ENCODE results near the gene PARD6G. TPM values are rescaled to one million over a fixed set of nuclear protein-coding genes. Genes with fewer than 3 reads are reported as not detected.

The PARD6G gene
- total and polyA plus RNA-seq, 2 of the 8 experiments (the other 6 are each of a cell fraction or from before 2014, with no cell fraction given), result 11.3 to 17.9 TPM

DNA sequence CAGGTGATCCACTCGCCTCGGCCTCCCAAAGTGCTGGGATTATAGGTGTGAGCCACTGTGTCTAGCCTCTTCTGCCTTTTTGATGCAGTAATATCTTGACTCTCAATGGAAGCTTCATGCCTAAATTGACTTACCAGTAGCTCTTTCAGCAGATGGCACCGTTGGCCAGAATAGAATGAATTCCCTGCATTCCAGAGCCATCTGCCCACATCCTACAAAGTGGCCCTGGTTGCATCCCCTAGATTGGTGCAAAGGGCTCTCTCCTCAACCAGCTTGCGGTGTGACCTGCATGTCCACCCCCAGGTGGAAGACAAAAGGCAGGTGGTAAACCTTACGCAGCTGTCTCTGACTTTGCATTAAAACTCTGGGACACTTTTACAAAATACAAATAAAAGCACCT lies 4.4 kb upstream of the PARD6G start:
- no peak overlapping the region for H3K9ac ChIP-seq (replicated peaks in 1 of 4; ENCODE audit: extremely low read depth in 1 of 4, low read depth in 3 of 4, low read length in 3 of 4)
- no peak overlapping the region for H3K4ac ChIP-seq (replicated peaks; ENCODE audit: insufficient read length, low read depth, low read length)
- no peak overlapping the region for H2AFZ ChIP-seq (ENCODE audit: low read length)
- no peak overlapping the region for H2BK15ac ChIP-seq (ENCODE audit: low read length)
- peaks cover 5 to 10% of the 10 kb centered on the region in 2 experiments; a peak in 2 of 4 replicates for H3K9me3 ChIP-seq (ENCODE audit: insufficient read depth in 2 of 2, low read depth in 1 of 2, low read length in 1 of 2)
- H3K4me2 ChIP-seq (ENCODE audit: insufficient read depth in 1 of 2, low read depth in 2 of 2, low read length in 2 of 2), result no peak overlapping the region
- no peak overlapping the region for H3K14ac ChIP-seq (ENCODE audit: insufficient read length)
- no peak overlapping the region for H3K23ac ChIP-seq (ENCODE audit: insufficient read length)
- FAIRE-seq (no peak), DNase-seq (ENCODE audit: low read depth in 1 of 2, low spot score in 2 of 2) (no peak)
- H4K8ac ChIP-seq (ENCODE audit: extremely low read depth, insufficient read depth, low read length), result no peak overlapping the region
- H3K79me2 ChIP-seq (ENCODE audit: control insufficient read depth in 1 of 2, insufficient read depth in 2 of 2, low read length in 2 of 2), result no peaks in the 10 kb centered on the region
- POLR2A ChIA-PET (ENCODE audit: partially characterized antibody), result interaction anchor here (1.2 kb wide), 1 partner anchor 8 kb away, joined by 3 read pairs; no protein-coding TSS in a partner anchor
- H2BK20ac ChIP-seq (ENCODE audit: low read length), result no peak overlapping the region
- no peak overlapping the region for H2BK12ac ChIP-seq (ENCODE audit: low read depth, low read length)
- no peak overlapping the region for H2AK5ac ChIP-seq (ENCODE audit: low read depth, low read length)
- no peak overlapping the region for H3K18ac ChIP-seq (ENCODE audit: extremely low read depth, low read length)
- no peak overlapping the region for H3K27ac ChIP-seq (ENCODE audit: low read depth, low read length)
- H3K56ac ChIP-seq (replicated peaks; ENCODE audit: insufficient read length, low read depth, low read length), result no peak overlapping the region
- 93% methylated on average over 5 of the region's 5 CpGs; no CpG with 5 or more reads in 1 of the 2 experiments for WGBS, 2 experiments (ENCODE audit: extremely low coverage in 1 of 2, insufficient coverage in 1 of 2, insufficient read length in 1 of 2, insufficient replicate concordance in 2 of 2, low coverage in 1 of 2, low lambda C conversion rate in 2 of 2, missing lambda C conversion rate in 1 of 2)
- H3K36me3 ChIP-seq (ENCODE audit: control insufficient read depth in 2 of 4, insufficient read depth in 4 of 4, low read length in 3 of 4), result no peaks in the 10 kb centered on the region
- H2BK5ac ChIP-seq (ENCODE audit: low read depth, low read length), result no peak overlapping the region
- no peak overlapping the region for H3K4me3 ChIP-seq (ENCODE audit: extremely low read depth in 1 of 4, insufficient read depth in 2 of 4, low read depth in 3 of 4, low read length in 4 of 4)
- TF ChIP-seq KDM5A (IDR thresholded peaks at IDR 0.05; ENCODE audit: low read length) (no peak), CREB1 (IDR thresholded peaks at IDR 0.05) (no peak), TBP (IDR thresholded peaks at IDR 0.05; ENCODE audit: low read depth, low read length) (no peak), ATF2 (IDR thresholded peaks at IDR 0.05; ENCODE audit: low read length) (no peak), RXRA (IDR thresholded peaks at IDR 0.05; ENCODE audit: insufficient read depth, low read depth, low read length) (no peak), EZH2 (IDR thresholded peaks at IDR 0.05; ENCODE audit: low read depth, low read length, severe bottlenecking) (no peak), CBX5 (IDR thresholded peaks at IDR 0.05; ENCODE audit: low read depth, low read length) (no peak), TAF1 (IDR thresholded peaks at IDR 0.05; ENCODE audit: low read depth, low read length) (no peak), POLR2AphosphoS5 (IDR thresholded peaks at IDR 0.05; ENCODE audit: low read depth, low read length) (no peak), ASH2L (IDR thresholded peaks at IDR 0.05; ENCODE audit: low read length) (no peak), GABPA (IDR thresholded peaks at IDR 0.05; ENCODE audit: borderline replicate concordance, insufficient read depth, low read length) (no peak), POU5F1 (IDR thresholded peaks at IDR 0.05; ENCODE audit: low read depth, low read length) (no peak)
- TF ChIP-seq, protein P1, sequence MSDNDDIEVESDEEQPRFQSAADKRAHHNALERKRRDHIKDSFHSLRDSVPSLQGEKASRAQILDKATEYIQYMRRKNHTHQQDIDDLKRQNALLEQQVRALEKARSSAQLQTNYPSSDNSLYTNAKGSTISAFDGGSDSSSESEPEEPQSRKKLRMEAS (IDR thresholded peaks at IDR 0.05), result no peak
- H4K5ac ChIP-seq (ENCODE audit: insufficient read length, low read depth, low read length), result no peak overlapping the region
- H4K20me1 ChIP-seq (replicated peaks in 1 of 2; ENCODE audit: control insufficient read depth in 1 of 2, insufficient read depth in 2 of 2, low read length in 2 of 2), result no peaks in the 10 kb centered on the region
- CTCF ChIA-PET (ENCODE audit: partially characterized antibody), result interaction anchor here (0.9 to 6.0 kb wide), 8 partner anchors 8 to 92 kb away, joined by 3 to 30 read pairs (median 4); no protein-coding TSS in a partner anchor
- peaks cover 3% of the 10 kb centered on the region for H3K23me2 ChIP-seq (ENCODE audit: low read depth, low read length)
- no peaks in the 10 kb centered on the region; a peak in 1 of 7 replicates for H3K27me3 ChIP-seq (replicated peaks in 1 of 4; ENCODE audit: control insufficient read depth in 3 of 4, extremely low read depth in 1 of 4, insufficient read depth in 3 of 4, low read length in 3 of 4)
- no peak overlapping the region for H4K91ac ChIP-seq (replicated peaks; ENCODE audit: insufficient read length, low read length)
- H3K79me1 ChIP-seq (ENCODE audit: low read depth, low read length), result no peaks in the 10 kb centered on the region
- H2BK120ac ChIP-seq (replicated peaks; ENCODE audit: low read depth, low read length), result no peak overlapping the region
- H3K4me1 ChIP-seq (replicated peaks in 1 of 4; ENCODE audit: control insufficient read depth in 3 of 4, insufficient read depth in 4 of 4, low read length in 3 of 4), result no peaks in the 10 kb centered on the region

Measured in H1 (cell line).